Uterus (tissue), 2 donors: ENCODE measurements around the gene TJP3.

Experiments used
- POLR2A ChIP-seq, 2 donors: fragments of 450-650 bp; IDR thresholded peaks; one replicate each; pipeline ENCODE4 v1.6.1; 2016; ENCODE audit warnings: antibody characterized with exemption in 2 of 2, mild to moderate bottlenecking in 1 of 2, moderate library complexity in 1 of 2
- TF ChIP-seq, protein P1 (sequence below), 4 experiments: fragments of 200-600 bp in 2 of 4; fragments of 450-650 bp in 2 of 4; sonication (generic) in 2 of 4; IDR thresholded peaks; one replicate each; pipeline ENCODE4 v1.5.1; 2016 to 2019; ENCODE audit warnings: antibody characterized with exemption in 4 of 4, mild to moderate bottlenecking in 2 of 4, moderate library complexity in 1 of 4

DNA sequence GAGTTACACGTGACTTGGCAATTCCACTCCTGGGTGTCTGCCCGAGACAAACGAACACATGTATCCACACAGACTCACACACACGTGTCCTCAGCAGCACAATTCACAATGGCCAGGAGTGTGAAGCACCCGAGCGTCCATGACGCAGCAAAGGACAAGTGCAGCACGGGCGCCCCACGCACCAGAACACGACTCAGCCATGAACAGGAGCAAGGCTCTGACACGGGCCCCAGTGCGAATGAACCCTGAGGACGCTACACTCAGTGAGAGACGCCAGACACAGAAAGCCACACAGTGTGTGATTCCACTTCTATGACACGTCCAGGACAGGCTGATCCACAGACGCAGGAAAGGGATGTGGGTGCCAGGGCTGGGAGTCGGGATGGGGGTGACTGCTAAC is 44.3 kb upstream of the TJP3 start:
- no peak for TF ChIP-seq POLR2A (IDR thresholded peaks at IDR 0.05)
- TF ChIP-seq, protein P1, sequence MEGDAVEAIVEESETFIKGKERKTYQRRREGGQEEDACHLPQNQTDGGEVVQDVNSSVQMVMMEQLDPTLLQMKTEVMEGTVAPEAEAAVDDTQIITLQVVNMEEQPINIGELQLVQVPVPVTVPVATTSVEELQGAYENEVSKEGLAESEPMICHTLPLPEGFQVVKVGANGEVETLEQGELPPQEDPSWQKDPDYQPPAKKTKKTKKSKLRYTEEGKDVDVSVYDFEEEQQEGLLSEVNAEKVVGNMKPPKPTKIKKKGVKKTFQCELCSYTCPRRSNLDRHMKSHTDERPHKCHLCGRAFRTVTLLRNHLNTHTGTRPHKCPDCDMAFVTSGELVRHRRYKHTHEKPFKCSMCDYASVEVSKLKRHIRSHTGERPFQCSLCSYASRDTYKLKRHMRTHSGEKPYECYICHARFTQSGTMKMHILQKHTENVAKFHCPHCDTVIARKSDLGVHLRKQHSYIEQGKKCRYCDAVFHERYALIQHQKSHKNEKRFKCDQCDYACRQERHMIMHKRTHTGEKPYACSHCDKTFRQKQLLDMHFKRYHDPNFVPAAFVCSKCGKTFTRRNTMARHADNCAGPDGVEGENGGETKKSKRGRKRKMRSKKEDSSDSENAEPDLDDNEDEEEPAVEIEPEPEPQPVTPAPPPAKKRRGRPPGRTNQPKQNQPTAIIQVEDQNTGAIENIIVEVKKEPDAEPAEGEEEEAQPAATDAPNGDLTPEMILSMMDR (IDR thresholded peaks at IDR 0.05): no peak
